HCT116 (cell line): Measurements from ENCODE around the gene RPL26. TPM values are rescaled to one million over a fixed set of nuclear protein-coding genes. Genes with fewer than 3 reads are reported as not detected.

Experiments
- ATAC-seq: fragments of 200-7000 bp; cut with Tn5 transposase; 2 replicates; pipeline ENCODE4 v1.9.1; 2020; ENCODE audit warnings: mild to moderate bottlenecking, moderate library complexity
- BruUV-seq: library from RNA; stranded (reverse); fragments of 400-500 nt; replicated peaks from 2 replicates; lab custom pipeline; 2021; lab: Mats Ljungman, UMichigan
- CTCF ChIA-PET: fragments of 300-600 bp; sonication (Branson Sonifier 250); formaldehyde crosslinking; loops from one replicate; lab custom pipeline; 2021; ENCODE audit warnings: antibody characterized with exemption; lab: Charles Lee
- POLR2A ChIA-PET: fragments of 300-600, 350-600 bp; sonication (Branson Sonifier 250); formaldehyde crosslinking; loops from one replicate; lab custom pipeline; 2021; ENCODE audit warnings: antibody characterized with exemption; lab: Charles Lee
- RAD21 ChIA-PET, 2 experiments: fragments of 300-600 bp; sonication (Branson Sonifier 250); formaldehyde crosslinking; loops; one replicate each; lab custom pipeline; 2023; ENCODE audit warnings: low total read pairs in 2 of 2; ENCODE audit not compliant: uncharacterized antibody in 2 of 2, unreplicated experiment in 2 of 2, low non-redundant PET in 1 of 2; lab: Charles Lee
- DNase-seq: peaks from one replicate; pipeline ENCODE4 v3.0.0-alpha.2; 2010; ENCODE audit warnings: low read depth, low spot score
- H2AFZ ChIP-seq: fragments of 200-600 bp; shearing (Covaris generic), sonication (generic); 2 replicates; pipeline ENCODE4 v1.6.1; 2017; ENCODE audit warnings: low read depth, mixed run types, mixed read lengths, antibody characterized with exemption, low read length; ENCODE audit not compliant: poor library complexity, severe bottlenecking
- H3K27ac ChIP-seq: 2 replicates; pipeline ENCODE4 v1.5.1; 2012; ENCODE audit warnings: low read depth, low read length
- H3K27me3 ChIP-seq: fragments of 200-600 bp; sonication (generic); 2 replicates; pipeline ENCODE4 v1.6.1; 2016; ENCODE audit warnings: mixed run types, low read length, mixed read lengths; ENCODE audit not compliant: insufficient read depth
- H3K36me3 ChIP-seq, 2 experiments: fragments of 200-500 bp in 1 of 2; fragments of 200-600 bp in 1 of 2; sonication (Bioruptor generic) in 1 of 2; sonication (generic) in 1 of 2; 2 replicates each; pipeline versions ENCODE4 v1.5.1 to v1.6.1; 2014 to 2016; ENCODE audit warnings: low read length in 2 of 2, inconsistent platforms in 1 of 2, mixed read lengths in 1 of 2, mixed run types in 1 of 2; ENCODE audit not compliant: insufficient read depth in 2 of 2, control insufficient read depth in 1 of 2
- H3K4me1 ChIP-seq, 2 experiments: fragments of 200-600 bp in 1 of 2; sonication (generic) in 1 of 2; 2 replicates each; pipeline versions ENCODE4 v1.5.1 to v1.6.1; 2012 to 2017; ENCODE audit warnings: low read length in 2 of 2, inconsistent platforms in 1 of 2, mild to moderate bottlenecking in 1 of 2, mixed read lengths in 1 of 2, mixed run types in 1 of 2, moderate library complexity in 1 of 2; ENCODE audit not compliant: insufficient read depth in 2 of 2, control insufficient read depth in 1 of 2
- H3K4me2 ChIP-seq: fragments of 200-600 bp; sonication (generic); 2 replicates; pipeline ENCODE4 v1.6.1; 2017; ENCODE audit warnings: mixed run types, low read length, mixed read lengths
- H3K4me3 ChIP-seq, 2 experiments: fragments of 200-600 bp in 1 of 2; sonication (generic) in 1 of 2; replicated peaks in 1 of 2; 2 replicates each; pipeline ENCODE4 v1.5.1; 2011 to 2016; ENCODE audit warnings: low read length in 2 of 2, control low read depth in 1 of 2, low read depth in 1 of 2, mild to moderate bottlenecking in 1 of 2, mixed read lengths in 1 of 2, mixed run types in 1 of 2
- H3K79me2 ChIP-seq: fragments of 200-600 bp; sonication (generic); 2 replicates; pipeline ENCODE4 v1.6.1; 2017; ENCODE audit warnings: mild to moderate bottlenecking, mixed run types, low read length, moderate library complexity, mixed read lengths; ENCODE audit not compliant: insufficient read depth
- H3K9ac ChIP-seq: fragments of 200-600 bp; sonication (generic); 2 replicates; pipeline ENCODE4 v1.6.1; 2016; ENCODE audit warnings: low read length, mixed read lengths
- H3K9me2 ChIP-seq: fragments of 200-600 bp; sonication (generic), shearing (Covaris generic); 2 replicates; pipeline ENCODE4 v1.6.1; 2017; ENCODE audit warnings: mixed run types, mild to moderate bottlenecking, moderate library complexity; ENCODE audit not compliant: insufficient read depth
- H3K9me3 ChIP-seq, 2 experiments: fragments of 200-500 bp in 1 of 2; fragments of 200-600 bp in 1 of 2; sonication (Bioruptor generic) in 1 of 2; sonication (generic) in 1 of 2; 2 replicates each; pipeline ENCODE4 v1.6.1; 2014 to 2017; ENCODE audit warnings: low read length in 2 of 2, mixed read lengths in 2 of 2, inconsistent platforms in 1 of 2, low read depth in 1 of 2, mild to moderate bottlenecking in 1 of 2, mixed run types in 1 of 2, moderate library complexity in 1 of 2; ENCODE audit not compliant: control insufficient read depth in 1 of 2, insufficient read depth in 1 of 2
- H4K20me1 ChIP-seq: fragments of 200-600 bp; sonication (generic), shearing (Covaris generic); 2 replicates; pipeline ENCODE4 v1.6.1; 2017; ENCODE audit warnings: mixed run types, mild to moderate bottlenecking, moderate library complexity; ENCODE audit not compliant: insufficient read depth
- CBX3 ChIP-seq: IDR thresholded peaks from 2 replicates; pipeline ENCODE4 v1.6.1; 2012; ENCODE audit warnings: low read depth
- CEBPB ChIP-seq: IDR thresholded peaks from 2 replicates; pipeline ENCODE4 v1.6.1; 2012; ENCODE audit warnings: low read depth
- EZH2 ChIP-seq: fragments of 200-600 bp; sonication (generic); IDR thresholded peaks from 2 replicates; pipeline ENCODE4 v1.6.1; 2017; ENCODE audit warnings: antibody characterized with exemption, mixed run types
- FOSL1 ChIP-seq: IDR thresholded peaks from 2 replicates; pipeline ENCODE4 v1.6.1; 2012; ENCODE audit warnings: low read depth
- JUND ChIP-seq: IDR thresholded peaks from 2 replicates; pipeline ENCODE4 v1.6.1; 2012
- POLR2A ChIP-seq: IDR thresholded peaks from 2 replicates; pipeline ENCODE4 v1.7.0; 2011; ENCODE audit warnings: borderline replicate concordance; ENCODE audit not compliant: insufficient read depth, insufficient read length; ENCODE audit errors: extremely low read depth
- POLR2AphosphoS5 ChIP-seq: IDR thresholded peaks from 2 replicates; pipeline ENCODE4 v1.6.1; 2011; ENCODE audit warnings: mild to moderate bottlenecking, low read depth, low read length, moderate library complexity
- SIN3A ChIP-seq: IDR thresholded peaks from 2 replicates; pipeline ENCODE4 v1.6.1; 2012; ENCODE audit warnings: low read depth
- SP1 ChIP-seq: IDR thresholded peaks from 2 replicates; pipeline ENCODE4 v1.6.1; 2012; ENCODE audit warnings: low read depth
- SRF ChIP-seq: IDR thresholded peaks from 2 replicates; pipeline ENCODE4 v1.6.1; 2012; ENCODE audit warnings: low read depth
- TCF7L2 ChIP-seq: IDR thresholded peaks from 2 replicates; pipeline ENCODE4 v1.7.0; 2011; ENCODE audit warnings: borderline replicate concordance, inconsistent platforms; ENCODE audit not compliant: insufficient read depth, insufficient read length; ENCODE audit errors: extremely low read depth
- YY1 ChIP-seq: IDR thresholded peaks from 2 replicates; pipeline ENCODE4 v1.6.1; 2011; ENCODE audit warnings: low read length, low read depth, moderate library complexity, mild to moderate bottlenecking; ENCODE audit not compliant: insufficient replicate concordance; ENCODE audit errors: extremely low read depth
- intact Hi-C: fragments of 100-400 bp; cut with micrococcal nuclease; formaldehyde crosslinking; loops from 2 replicates; pipeline ENCODE4 v1.10.0; 2022
- total RNA-seq: library from RNA; stranded (reverse); gene quantifications from one replicate; pipeline ENCODE4 v1.2.1, GENCODE V29; 2021; ENCODE audit not compliant: unreplicated experiment
- TF ChIP-seq, protein P1 (sequence below): IDR thresholded peaks from 2 replicates; pipeline ENCODE4 v1.6.1; 2011; ENCODE audit warnings: mild to moderate bottlenecking, low read length, moderate library complexity; ENCODE audit not compliant: insufficient replicate concordance; ENCODE audit errors: extremely low read depth
- TF ChIP-seq, protein P2 (sequence below): IDR thresholded peaks from 2 replicates; pipeline ENCODE4 v1.6.1; 2012

RPL26 gene
- total RNA-seq, 1 experiment from 2014 or later: 2,603 TPM

DNA sequence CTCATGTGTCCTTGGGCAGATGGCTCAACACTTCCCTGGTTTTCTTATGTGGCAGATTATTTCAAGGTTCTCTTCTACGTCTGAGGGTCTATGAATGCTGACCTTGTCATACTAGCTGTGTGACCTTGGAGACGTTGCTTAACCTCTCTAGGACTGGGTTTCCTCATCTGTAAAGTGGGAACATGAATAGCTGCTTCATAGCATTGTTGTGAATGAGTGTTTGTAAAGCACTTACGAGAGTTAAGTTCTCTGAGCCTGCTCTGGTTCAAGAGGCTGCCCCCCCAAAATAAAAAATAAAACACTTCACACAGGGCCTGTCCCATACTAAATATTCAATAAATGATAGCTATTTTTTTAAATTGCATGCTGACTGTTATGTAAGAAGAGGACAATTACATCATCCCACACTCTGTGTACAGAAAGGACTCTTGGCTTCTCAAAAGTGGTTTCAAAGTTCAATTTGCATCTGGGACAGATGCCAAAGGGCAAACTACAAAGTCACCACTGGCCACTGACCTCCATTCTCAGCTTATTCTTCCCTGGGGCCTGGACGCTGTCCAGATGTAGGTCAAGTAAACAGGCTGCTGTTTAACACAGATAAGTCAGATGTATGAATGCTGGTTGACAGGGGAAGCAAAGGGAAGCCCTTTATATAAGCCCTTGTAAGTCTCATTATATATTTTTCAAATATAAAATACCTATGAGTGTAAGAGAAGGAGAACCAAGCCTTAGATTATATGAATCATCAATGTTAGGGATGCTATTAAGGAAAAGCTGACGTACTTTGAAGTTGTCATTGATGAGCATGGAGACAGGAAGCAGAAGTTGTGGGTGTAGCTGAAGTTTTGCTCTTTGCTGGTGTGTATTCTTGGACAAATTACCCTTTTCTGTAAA lies 37.3 kb upstream of the RPL26 start:
- Histone ChIP-seq H3K4me3 (no peak overlapping the region), H3K9me2 (no peaks in the 10 kb centered on the region), H2AFZ (no peak overlapping the region), H3K79me2 (no peaks in the 10 kb centered on the region), H3K27me3 (peaks cover 6% of the 10 kb centered on the region; the same call in 1 of the 2 replicates), H3K9ac (no peak overlapping the region), H4K20me1 (no peaks in the 10 kb centered on the region), H3K4me1 (peaks cover 6 to 10% of the 10 kb centered on the region in 2 experiments), H3K9me3 (no peaks in the 10 kb centered on the region), H3K27ac (no peak overlapping the region), H3K4me2 (no peak overlapping the region), H3K36me3 (no peaks in the 10 kb centered on the region)
- intact Hi-C loops: no loop called here
- TF ChIP-seq EZH2: no peak
- no peak for TF ChIP-seq POLR2A
- TF ChIP-seq FOSL1: no peak
- no peak for TF ChIP-seq POLR2AphosphoS5
- TF ChIP-seq, protein P1, sequence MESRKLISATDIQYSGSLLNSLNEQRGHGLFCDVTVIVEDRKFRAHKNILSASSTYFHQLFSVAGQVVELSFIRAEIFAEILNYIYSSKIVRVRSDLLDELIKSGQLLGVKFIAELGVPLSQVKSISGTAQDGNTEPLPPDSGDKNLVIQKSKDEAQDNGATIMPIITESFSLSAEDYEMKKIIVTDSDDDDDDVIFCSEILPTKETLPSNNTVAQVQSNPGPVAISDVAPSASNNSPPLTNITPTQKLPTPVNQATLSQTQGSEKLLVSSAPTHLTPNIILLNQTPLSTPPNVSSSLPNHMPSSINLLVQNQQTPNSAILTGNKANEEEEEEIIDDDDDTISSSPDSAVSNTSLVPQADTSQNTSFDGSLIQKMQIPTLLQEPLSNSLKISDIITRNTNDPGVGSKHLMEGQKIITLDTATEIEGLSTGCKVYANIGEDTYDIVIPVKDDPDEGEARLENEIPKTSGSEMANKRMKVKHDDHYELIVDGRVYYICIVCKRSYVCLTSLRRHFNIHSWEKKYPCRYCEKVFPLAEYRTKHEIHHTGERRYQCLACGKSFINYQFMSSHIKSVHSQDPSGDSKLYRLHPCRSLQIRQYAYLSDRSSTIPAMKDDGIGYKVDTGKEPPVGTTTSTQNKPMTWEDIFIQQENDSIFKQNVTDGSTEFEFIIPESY: no peak
- TF ChIP-seq, protein P2, sequence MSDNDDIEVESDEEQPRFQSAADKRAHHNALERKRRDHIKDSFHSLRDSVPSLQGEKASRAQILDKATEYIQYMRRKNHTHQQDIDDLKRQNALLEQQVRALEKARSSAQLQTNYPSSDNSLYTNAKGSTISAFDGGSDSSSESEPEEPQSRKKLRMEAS: no peak
- TF ChIP-seq CEBPB: no peak
- no peak for TF ChIP-seq TCF7L2
- no peak for TF ChIP-seq JUND
- no peak for TF ChIP-seq CBX3
- no peak for TF ChIP-seq YY1
- no peak for TF ChIP-seq SIN3A
- no peak for TF ChIP-seq SRF
- no peak for TF ChIP-seq SP1
- no TSS peak for BruUV-seq
- ChIA-PET CTCF (interaction anchor here (1.7 to 2.7 kb wide), 2 partner anchors 10 to 36 kb away, joined by 4 to 17 read pairs; no protein-coding TSS in a partner anchor), RAD21 (no interaction called here), POLR2A (interaction anchor here (1.1 kb wide), 1 partner anchor 17 kb away, joined by 4 read pairs; no protein-coding TSS in a partner anchor)
- ATAC-seq: no peak
- no peak for DNase-seq
